HG03095 (cell line): ENCODE data around the gene SCO2.
"Not testable (repeated sequence)": the region's sequence is repeated elsewhere in the genome, so short reads cannot be mapped to it uniquely, and the experiment has no call there.

Experiments used
- ATAC-seq: cut with Tn5 transposase; IDR thresholded peaks from one replicate; pipeline ENCODE4 v1.9.1; 2021; ENCODE audit warnings: moderate library complexity; ENCODE audit not compliant: unreplicated experiment

The SCO2 gene

GRCh38 chr22:50522208-50522805, 3.1 kb downstream of the SCO2 start:
- ATAC-seq = no peak

- no peak for ATAC-seq
Measured at GRCh38 chr22:50521710-50522109, 3.7 kb downstream of the SCO2 start.

- no peak for ATAC-seq
Measured at GRCh38 chr22:50520826-50521453, 4.5 kb downstream of the SCO2 start.

GRCh38 chr22:50520184-50520583, 5.2 kb downstream of the SCO2 start:
- ATAC-seq = not testable (repeated sequence)

- no peak for ATAC-seq
Measured at GRCh38 chr22:50519151-50519550, 6.2 kb downstream of the SCO2 start.

DNA sequence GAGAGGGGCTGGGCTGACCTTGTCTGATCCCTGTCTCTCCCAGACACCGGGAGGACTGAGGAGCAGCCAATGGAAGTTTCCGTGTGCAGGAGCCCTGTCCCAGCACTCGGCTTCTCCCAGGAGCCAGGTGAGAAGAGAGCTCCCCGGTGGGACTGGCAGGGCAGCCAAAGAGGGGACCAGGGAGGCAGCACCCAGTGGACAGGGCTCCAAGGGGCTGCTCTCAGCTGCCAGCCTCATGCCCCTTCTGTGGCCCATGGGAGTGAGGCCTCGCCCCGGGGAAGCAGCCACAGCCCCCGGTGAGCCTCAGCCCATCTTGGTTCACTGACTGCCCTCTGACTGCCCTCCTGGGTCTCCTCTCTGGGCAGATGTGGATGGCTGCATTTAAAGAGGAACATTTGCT, 6.8 kb downstream of the SCO2 start:
- ATAC-seq = no peak

DNA sequence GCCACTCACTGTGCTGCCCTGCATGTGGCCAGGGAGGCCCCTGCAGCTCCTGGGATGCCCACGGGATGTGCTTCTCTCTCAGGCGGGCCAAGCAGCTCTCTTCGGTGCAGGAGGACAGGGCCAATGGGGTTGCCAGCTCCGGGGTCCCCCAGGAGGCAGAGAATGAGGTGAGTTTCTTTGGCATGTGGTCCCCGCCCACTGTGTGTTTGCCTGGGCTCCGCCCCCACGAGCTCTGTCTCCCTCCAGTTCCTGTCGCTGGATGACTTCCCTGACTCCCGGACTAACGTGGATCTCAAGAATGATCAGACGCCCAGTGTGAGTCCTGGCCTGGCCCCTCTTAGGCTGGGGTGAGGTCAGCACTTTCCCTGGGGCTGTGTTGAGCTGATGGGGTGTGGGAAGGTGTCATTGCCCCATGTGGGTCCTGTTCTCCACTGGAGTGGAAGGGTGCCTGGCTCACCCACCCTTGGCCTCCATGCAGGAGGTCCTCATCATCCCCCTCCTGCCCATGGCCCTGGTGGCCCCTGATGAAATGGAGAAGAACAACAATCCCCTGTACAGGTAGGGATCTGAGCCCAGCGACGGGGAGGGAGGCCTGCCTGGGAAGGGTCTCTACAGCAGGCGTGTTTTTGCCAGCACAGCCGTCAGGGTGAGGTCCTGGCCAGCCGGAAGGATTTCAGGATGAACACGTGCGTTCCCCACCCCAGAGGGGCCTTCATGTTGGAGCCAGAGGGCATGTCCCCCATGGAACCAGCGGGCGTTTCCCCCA, 7.7 kb downstream of the SCO2 start:
- ATAC-seq = no peak

DNA sequence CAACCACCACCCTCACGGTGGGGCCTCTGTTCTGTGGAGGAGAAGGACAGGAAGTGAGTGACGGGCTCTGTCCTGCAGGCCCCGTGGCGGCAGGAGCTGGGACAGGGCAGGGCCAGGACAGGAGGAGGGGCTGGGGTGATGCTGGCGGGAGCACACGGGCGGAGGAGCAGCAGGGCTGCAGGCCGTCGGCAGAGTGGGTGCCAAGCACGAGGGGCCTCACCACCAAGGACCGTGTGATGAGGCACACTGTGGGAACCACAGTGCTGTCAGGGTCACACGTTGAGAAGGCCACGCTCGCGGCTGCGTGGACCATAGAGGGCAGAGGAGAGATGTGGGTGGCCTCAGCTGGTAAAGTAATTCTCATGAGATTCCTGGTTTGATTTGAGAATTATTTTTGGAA, 8.5 kb downstream of the SCO2 start:
- no peak for ATAC-seq

DNA sequence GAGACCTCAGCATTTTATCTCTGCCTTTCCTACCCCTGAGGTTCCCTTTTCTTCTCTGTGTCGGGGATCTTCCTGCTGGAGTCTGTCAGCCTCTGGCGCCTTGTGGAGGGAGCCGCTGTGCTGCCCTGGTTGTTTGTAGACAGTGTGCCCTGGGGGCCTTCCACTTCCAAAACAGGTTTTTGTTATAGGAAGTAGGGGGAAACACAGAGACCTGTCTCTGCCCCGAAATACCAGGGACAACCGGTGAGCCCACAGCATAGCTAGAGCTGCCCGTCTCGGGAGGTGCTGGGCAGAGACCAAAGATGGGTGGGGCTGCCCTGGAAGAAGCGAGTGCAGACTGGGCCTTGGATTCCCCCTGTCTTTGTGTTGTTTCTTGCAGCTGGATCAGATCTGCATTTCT, 9.3 kb downstream of the SCO2 start:
- no peak for ATAC-seq

DNA sequence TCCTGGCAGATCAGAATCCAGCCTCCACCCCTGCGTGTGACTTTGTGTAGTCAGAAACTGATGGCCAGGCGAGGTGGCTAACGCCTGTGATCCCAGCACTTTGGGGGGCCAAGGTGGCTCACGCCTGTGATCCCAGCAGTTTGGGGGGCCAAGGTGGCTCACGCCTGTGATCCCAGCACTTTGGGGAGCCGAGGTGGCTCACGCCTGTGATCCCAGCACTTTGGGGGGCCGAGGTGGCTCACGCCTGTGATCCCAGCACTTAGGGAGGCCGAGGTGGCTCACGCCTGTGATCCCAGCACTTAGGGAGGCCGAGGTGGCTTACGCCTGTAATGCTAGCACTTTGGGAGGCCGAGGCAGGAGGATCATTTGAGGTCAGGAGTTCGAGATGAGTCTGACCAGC, 12.2 kb downstream of the SCO2 start:
- no peak for ATAC-seq

- ATAC-seq = no peak
Measured at GRCh38 chr22:50508897-50509296, 16.5 kb downstream of the SCO2 start.

- peak; percentile 46 for ATAC-seq
Measured at GRCh38 chr22:50507991-50508884, 17.2 kb downstream of the SCO2 start, which contains the start of gene NCAPH2. TSS of gene NCAPH2 (plus strand) at chr22:50508224. CDS start at chr22:50508338, 114 bp downstream.

DNA sequence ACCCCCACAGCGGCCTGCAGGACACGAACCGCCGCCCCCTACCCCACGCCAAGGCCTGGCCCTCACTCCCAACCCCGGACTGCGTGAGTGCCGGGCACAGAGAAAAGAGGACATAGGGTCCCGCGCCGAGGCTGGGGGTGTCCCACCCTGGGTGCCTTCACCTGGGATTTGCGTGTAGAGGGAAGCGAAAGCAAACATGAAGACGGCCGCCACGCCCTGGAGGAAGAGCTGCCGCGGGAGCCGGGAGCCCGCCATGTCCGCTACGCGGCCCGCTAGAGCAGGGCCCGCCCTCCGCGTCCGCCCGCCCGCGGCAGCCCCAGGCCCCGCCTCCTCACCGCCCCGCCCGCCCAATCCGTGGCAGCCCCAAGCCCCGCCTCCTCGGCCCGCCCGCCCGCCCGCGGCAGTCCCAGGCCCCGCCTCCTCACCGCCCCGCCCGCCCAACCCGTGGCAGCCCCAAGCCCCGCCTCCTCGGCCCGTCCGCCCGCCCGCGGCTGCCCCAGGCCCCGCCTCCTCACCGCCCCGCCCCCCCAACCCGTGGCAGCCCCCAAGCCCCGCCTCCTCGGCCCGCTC, 17.9 kb downstream of the SCO2 start, which contains the start of gene LMF2:
LMF2 (minus strand) TSS at position 282 of the 570 bp plus-strand sequence; CDS start at position 255, 27 bp downstream.
- peak; percentile 58 for ATAC-seq

GRCh38 chr22:50506611-50507420, 18.6 kb downstream of the SCO2 start:
- no peak for ATAC-seq

DNA sequence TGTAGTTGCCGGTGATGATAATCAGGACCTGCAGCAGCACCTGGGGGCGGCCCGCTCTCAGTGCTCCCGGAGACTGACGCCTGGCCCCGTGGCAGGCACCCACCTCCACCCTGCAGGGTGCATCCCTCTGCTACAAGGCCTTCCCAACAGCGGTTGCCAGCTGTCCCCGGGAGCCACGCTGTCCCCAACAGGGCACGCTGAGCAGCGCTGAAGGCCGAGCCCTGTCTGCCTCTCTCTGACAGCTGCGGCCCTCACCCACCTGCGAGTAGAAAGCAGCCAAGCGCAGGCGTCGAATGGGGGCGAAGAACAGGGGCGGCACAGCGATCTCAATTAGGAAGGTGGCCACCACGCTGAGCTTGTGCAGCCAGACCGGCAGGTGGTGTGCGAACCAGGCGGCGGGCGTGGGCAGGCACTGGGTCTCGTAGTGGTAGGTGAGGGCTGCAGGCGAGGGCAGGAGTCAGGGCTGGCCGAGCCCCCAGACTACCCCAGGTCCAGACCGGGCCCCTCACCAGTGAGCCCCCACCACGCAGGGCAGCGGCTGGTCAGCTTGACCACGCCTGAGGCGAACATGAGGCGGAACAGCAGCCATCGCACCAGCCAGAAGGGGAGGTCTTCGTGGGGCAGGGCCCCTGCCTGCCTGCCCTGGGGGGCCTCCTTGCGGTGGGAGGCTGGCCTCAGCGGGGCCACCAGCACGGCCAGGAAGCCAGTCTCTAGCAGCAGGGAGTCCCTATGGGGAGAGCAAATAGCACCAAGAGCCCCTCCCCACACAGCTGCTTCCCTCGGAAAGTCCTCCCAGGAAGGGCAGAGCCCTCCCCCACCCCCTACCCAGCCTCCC, 19.4 kb downstream of the SCO2 start:
- ATAC-seq = no peak

DNA sequence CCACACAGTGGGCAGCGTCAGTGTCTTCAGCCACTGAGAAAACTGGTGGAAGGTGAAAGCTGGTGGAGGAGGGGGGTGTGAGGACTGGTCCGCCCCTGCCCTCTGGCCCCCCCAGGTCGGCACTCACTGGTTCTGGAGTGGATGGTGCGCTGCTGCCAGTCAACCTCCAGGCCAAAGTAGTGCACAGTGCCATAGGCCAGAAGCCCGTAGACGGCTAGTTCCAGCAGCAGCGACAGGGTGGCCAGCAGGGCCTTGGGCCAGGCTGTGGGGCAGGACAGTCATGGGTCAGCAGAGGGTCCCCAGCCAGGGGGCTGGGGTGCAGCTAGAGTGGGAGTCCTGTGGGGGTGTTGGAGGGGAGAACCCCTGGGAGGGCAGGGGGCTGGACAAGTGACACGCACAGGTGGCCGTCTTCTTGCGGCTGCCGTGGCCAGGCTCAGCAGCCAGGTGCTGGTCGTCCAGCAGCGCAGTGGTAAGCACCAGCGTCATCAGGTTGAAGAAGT, 20.1 kb downstream of the SCO2 start:
- ATAC-seq = no peak

GRCh38 chr22:50504369-50505211, 20.8 kb downstream of the SCO2 start:
- no peak for ATAC-seq
